Uterus (tissue), 2 donors: ENCODE measurements around the gene HS6ST3.

ENCODE experiments used
- POLR2A ChIP-seq, 2 donors: fragments of 450-650 bp; IDR thresholded peaks; one replicate each; pipeline ENCODE4 v1.6.1; 2016; ENCODE audit warnings: antibody characterized with exemption in 2 of 2, mild to moderate bottlenecking in 1 of 2, moderate library complexity in 1 of 2
- TF ChIP-seq, protein P1 (sequence below), 4 experiments: fragments of 200-600 bp in 2 of 4; fragments of 450-650 bp in 2 of 4; sonication (generic) in 2 of 4; IDR thresholded peaks; one replicate each; pipeline ENCODE4 v1.5.1; 2016 to 2019; ENCODE audit warnings: antibody characterized with exemption in 4 of 4, mild to moderate bottlenecking in 2 of 4, moderate library complexity in 1 of 4

DNA sequence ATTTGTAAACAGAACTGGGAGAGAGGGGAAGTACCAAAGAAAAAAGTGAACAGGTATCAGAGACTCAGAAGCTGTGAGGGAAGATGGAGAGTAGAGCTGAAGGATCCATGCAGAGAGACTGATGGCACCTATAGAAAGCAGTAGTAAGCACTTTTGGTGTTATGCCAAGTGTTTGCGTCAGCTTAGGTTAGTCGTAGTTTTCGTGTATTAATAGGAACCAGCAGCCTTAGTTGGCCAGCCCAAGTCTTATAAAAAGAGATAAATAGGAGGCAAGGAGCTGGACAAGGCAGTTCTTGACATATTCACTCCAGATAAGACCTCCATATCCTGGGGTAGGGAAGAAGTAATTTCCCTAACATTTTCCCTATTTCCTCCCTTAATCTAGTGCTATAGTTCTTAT is 690.2 kb downstream of the HS6ST3 start:
- TF ChIP-seq, protein P1, sequence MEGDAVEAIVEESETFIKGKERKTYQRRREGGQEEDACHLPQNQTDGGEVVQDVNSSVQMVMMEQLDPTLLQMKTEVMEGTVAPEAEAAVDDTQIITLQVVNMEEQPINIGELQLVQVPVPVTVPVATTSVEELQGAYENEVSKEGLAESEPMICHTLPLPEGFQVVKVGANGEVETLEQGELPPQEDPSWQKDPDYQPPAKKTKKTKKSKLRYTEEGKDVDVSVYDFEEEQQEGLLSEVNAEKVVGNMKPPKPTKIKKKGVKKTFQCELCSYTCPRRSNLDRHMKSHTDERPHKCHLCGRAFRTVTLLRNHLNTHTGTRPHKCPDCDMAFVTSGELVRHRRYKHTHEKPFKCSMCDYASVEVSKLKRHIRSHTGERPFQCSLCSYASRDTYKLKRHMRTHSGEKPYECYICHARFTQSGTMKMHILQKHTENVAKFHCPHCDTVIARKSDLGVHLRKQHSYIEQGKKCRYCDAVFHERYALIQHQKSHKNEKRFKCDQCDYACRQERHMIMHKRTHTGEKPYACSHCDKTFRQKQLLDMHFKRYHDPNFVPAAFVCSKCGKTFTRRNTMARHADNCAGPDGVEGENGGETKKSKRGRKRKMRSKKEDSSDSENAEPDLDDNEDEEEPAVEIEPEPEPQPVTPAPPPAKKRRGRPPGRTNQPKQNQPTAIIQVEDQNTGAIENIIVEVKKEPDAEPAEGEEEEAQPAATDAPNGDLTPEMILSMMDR (IDR thresholded peaks at IDR 0.05), result no peak
- TF ChIP-seq POLR2A (IDR thresholded peaks at IDR 0.05), result no peak
